Naive B cell (primary cell): ENCODE results near the gene LRRC38. TPM values are rescaled to one million over a fixed set of nuclear protein-coding genes. Genes with fewer than 3 reads are reported as not detected.

Source experiments
- ATAC-seq, 2 donors: fragments of 150-1000 bp; cut with Tn5 transposase; 2 replicates each; pipeline ENCODE4 v1.10.0; 2021; ENCODE audit warnings: low read depth in 2 of 2, mild to moderate bottlenecking in 2 of 2, moderate library complexity in 2 of 2
- DNase-seq: peaks from one replicate; pipeline ENCODE4 v3.0.0; 2022
- H3K27ac Mint-ChIP-seq, 6 donors: one replicate each; pipeline ENCODE4 v1.8.0; 2020 to 2022; ENCODE audit warnings: mild to moderate bottlenecking in 6 of 6, mixed read lengths in 6 of 6, moderate library complexity in 5 of 6, inconsistent platforms in 2 of 6
- H3K27me3 Mint-ChIP-seq, 3 donors: one replicate each; pipeline ENCODE4 v1.8.0; 2021 to 2022; ENCODE audit warnings: mixed read lengths in 3 of 3, mild to moderate bottlenecking in 1 of 3
- H3K36me3 Mint-ChIP-seq, 2 donors: one replicate each; pipeline ENCODE4 v1.8.0; 2020 to 2022; ENCODE audit warnings: mixed read lengths in 2 of 2, inconsistent platforms in 1 of 2, mild to moderate bottlenecking in 1 of 2
- H3K4me1 Mint-ChIP-seq, 3 donors: one replicate each; pipeline ENCODE4 v1.8.0; 2020 to 2022; ENCODE audit warnings: mixed read lengths in 3 of 3, inconsistent platforms in 1 of 3, mild to moderate bottlenecking in 1 of 3, moderate library complexity in 1 of 3
- H3K4me3 Mint-ChIP-seq, 8 donors: one replicate each; pipeline ENCODE4 v1.8.0; 2020 to 2022; ENCODE audit warnings: mild to moderate bottlenecking in 8 of 8, mixed read lengths in 8 of 8, moderate library complexity in 8 of 8, inconsistent platforms in 2 of 8
- H3K9me3 Mint-ChIP-seq, 7 donors: one replicate each; pipeline ENCODE4 v1.8.0; 2020 to 2022; ENCODE audit warnings: mixed read lengths in 7 of 7, mild to moderate bottlenecking in 5 of 7, inconsistent platforms in 2 of 7, moderate library complexity in 1 of 7
- polyA plus RNA-seq, 6 donors: library from polyadenylated mRNA; unstranded; fragments of 300-500 nt; fragmentation: Illumina TruSeq; gene quantifications; one replicate each; pipeline ENCODE4 v1.2.3, GENCODE V29; 2021; ENCODE audit warnings: low read depth in 6 of 6

LRRC38 gene
- polyA plus RNA-seq, 6 donors from 2014 or later = not detected

DNA sequence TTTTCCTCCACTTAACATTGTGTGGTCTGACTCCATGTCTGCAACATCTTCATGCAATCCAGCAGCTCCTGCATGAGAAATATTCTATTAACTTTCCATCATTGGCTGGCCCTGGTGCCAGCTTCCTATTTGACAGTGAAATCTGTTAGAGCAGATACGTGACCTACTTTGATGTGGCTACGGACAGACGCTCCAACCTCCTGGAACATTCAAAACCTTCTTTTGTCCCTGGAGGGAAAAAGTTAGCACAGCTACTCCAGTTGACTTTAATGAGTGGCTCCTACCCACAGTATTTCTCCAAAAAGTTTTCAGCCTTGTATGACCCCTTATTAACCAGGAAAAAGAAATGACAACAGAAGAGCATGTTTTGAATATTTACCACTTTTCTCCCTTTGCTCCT, 81.6 kb downstream of the LRRC38 start:
- Mint-ChIP-seq H3K4me1 (no peaks in the 10 kb centered on the region), H3K36me3 (no peaks in the 10 kb centered on the region), H3K27me3 (peaks cover 10 to 25% (median 10%) of the 10 kb centered on the region in 3 donors), H3K27ac (no peak overlapping the region), H3K9me3 (peaks cover 3 to 17% (median 6%) of the 10 kb centered on the region in 7 donors), H3K4me3 (no peak overlapping the region)
- ATAC-seq (no peak), DNase-seq (no peak)

DNA sequence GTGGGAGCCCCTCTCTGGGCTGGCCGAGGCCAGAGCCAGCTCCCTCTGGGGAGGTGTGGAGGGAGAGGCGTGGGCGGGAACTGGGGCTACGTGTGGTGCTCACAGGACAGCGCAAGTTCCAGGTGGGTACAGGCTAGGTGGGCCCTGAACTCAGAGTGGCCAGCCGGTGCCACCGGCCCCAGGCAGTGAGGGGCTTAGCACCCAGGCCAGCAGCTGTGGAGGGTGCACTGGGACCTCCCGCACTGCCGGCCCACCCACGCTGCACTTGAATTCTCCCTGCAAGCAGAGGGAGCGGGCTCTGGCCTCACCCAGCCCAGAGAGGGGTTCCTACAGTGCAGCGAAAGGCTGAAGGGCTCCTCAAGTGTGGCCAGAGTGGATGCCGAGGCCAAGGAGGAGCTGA, 83.3 kb downstream of the LRRC38 start:
- Mint-ChIP-seq H3K27ac (no peak overlapping the region), H3K36me3 (no peaks in the 10 kb centered on the region), H3K4me3 (no peak overlapping the region), H3K9me3 (peaks cover 3 to 17% (median 6%) of the 10 kb centered on the region in 7 donors), H3K27me3 (peaks cover 0 to 14% (median 10%) of the 10 kb centered on the region in 3 donors), H3K4me1 (no peaks in the 10 kb centered on the region)
- ATAC-seq = no peak
- no peak for DNase-seq

Other genes starting within 250 kb of the LRRC38 start
- gene PRAMEF8, start 228.9 kb downstream of the LRRC38 start, polyA plus RNA-seq = not detected
- not detected for gene PRAMEF33, start 210.5 kb downstream of the LRRC38 start, polyA plus RNA-seq
- gene PRAMEF15, start 198.4 kb downstream of the LRRC38 start, polyA plus RNA-seq = not detected
- not detected for gene PRAMEF14, start 166.9 kb downstream of the LRRC38 start, polyA plus RNA-seq
- not detected for gene PRAMEF19, start 142.1 kb downstream of the LRRC38 start, polyA plus RNA-seq
- gene PRAMEF17, start 124.4 kb downstream of the LRRC38 start, polyA plus RNA-seq = not detected
- gene PRAMEF20, start 103.6 kb downstream of the LRRC38 start, polyA plus RNA-seq = not detected
- gene PDPN, start 69.8 kb upstream of the LRRC38 start, polyA plus RNA-seq = not detected
- gene PRDM2, start 186.2 kb upstream of the LRRC38 start, polyA plus RNA-seq = 10 to 100 TPM; 18.4 to 49.1 (median 35.3) TPM